22Rv1 (cell line): Measurements from ENCODE around the gene C3orf80.

Source experiments
- ZFX ChIP-seq: fragments of 450-650 bp; IDR thresholded peaks from 2 replicates; pipeline ENCODE4 v1.6.1; 2017; ENCODE audit warnings: antibody characterized with exemption, borderline replicate concordance
- TF ChIP-seq, protein P1 (sequence below): fragments of 450-650 bp; IDR thresholded peaks from 2 replicates; pipeline ENCODE4 v1.5.1; 2017; ENCODE audit warnings: mild to moderate bottlenecking

DNA sequence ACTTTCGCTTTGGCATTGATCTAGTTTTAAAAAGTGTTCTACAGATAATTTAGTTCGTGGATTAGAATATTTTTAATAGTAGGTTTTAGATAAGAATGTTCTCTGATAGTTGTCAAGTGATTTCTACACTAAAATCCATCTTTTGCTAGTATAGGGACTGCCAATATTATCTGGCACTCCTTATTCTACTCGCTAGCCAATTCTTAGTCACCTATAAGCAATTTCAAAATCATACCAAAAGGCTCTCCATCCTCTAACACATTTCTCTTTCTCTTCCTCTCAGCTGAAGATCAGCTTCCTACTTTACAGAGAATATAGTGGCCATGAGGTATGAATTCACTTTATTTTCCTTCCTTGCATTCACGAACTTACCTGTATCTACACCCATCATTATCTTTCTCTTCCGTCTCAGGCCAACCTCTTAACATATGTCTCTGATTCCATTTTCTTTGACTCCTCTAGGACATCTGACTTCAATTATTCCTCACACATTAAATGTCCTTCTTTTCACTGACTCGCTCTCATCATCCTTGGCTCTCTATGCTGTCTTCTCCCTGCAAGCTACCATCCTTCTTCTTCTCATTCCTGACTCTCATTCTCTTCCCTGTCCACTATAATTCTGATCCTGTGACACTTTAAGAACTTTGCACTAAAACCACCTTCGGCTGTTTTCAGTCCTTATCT, 35.5 kb downstream of the C3orf80 start:
- TF ChIP-seq, protein P1, sequence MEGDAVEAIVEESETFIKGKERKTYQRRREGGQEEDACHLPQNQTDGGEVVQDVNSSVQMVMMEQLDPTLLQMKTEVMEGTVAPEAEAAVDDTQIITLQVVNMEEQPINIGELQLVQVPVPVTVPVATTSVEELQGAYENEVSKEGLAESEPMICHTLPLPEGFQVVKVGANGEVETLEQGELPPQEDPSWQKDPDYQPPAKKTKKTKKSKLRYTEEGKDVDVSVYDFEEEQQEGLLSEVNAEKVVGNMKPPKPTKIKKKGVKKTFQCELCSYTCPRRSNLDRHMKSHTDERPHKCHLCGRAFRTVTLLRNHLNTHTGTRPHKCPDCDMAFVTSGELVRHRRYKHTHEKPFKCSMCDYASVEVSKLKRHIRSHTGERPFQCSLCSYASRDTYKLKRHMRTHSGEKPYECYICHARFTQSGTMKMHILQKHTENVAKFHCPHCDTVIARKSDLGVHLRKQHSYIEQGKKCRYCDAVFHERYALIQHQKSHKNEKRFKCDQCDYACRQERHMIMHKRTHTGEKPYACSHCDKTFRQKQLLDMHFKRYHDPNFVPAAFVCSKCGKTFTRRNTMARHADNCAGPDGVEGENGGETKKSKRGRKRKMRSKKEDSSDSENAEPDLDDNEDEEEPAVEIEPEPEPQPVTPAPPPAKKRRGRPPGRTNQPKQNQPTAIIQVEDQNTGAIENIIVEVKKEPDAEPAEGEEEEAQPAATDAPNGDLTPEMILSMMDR = no peak
- TF ChIP-seq ZFX = no peak
